Activated CD4-positive, alpha-beta T cell treated with anti-CD3 and anti-CD28 coated beads for 36 hours (primary cell): ENCODE data around the gene LY9. TPM values are rescaled to one million over a fixed set of nuclear protein-coding genes. Genes with fewer than 3 reads are reported as not detected.

ENCODE experiments used
- ATAC-seq: fragments of 200-7000 bp; cut with Tn5 transposase; one replicate; pipeline ENCODE4 v1.10.0; 2021; ENCODE audit warnings: mild to moderate bottlenecking, moderate library complexity
- CTCF ChIA-PET: fragments of 350-600 bp; sonication (Branson Sonifier 250); formaldehyde crosslinking; loops from one replicate; lab custom pipeline; 2021; ENCODE audit warnings: antibody characterized with exemption; lab: Charles Lee
- POLR2A ChIA-PET: fragments of 350-600 bp; sonication (Branson Sonifier 250); formaldehyde crosslinking; loops from one replicate; lab custom pipeline; 2021; ENCODE audit warnings: antibody characterized with exemption, inconsistent platforms; lab: Charles Lee
- DNase-seq: peaks from one replicate; pipeline ENCODE4 v3.0.0-alpha.2; 2020
- H3K27ac Mint-ChIP-seq: one replicate; pipeline ENCODE4 v1.8.0; 2021; ENCODE audit warnings: mixed read lengths
- H3K27me3 Mint-ChIP-seq: one replicate; pipeline ENCODE4 v1.8.0; 2021; ENCODE audit warnings: mixed read lengths
- H3K36me3 Mint-ChIP-seq: one replicate; pipeline ENCODE4 v1.8.0; 2021; ENCODE audit warnings: low read depth, mixed read lengths
- H3K4me1 Mint-ChIP-seq: one replicate; pipeline ENCODE4 v1.8.0; 2021; ENCODE audit warnings: mixed read lengths
- H3K4me3 Mint-ChIP-seq: one replicate; pipeline ENCODE4 v1.8.0; 2021; ENCODE audit warnings: mild to moderate bottlenecking, moderate library complexity, mixed read lengths
- H3K9me3 Mint-ChIP-seq: one replicate; pipeline ENCODE4 v1.8.0; 2021; ENCODE audit warnings: low read depth, mixed read lengths
- intact Hi-C, 2 experiments: fragments of 100-400 bp; cut with DNase I in 1 of 2; cut with micrococcal nuclease in 1 of 2; formaldehyde crosslinking; loops; one replicate each; pipeline versions ENCODE4 v1.14.2 to v1.15.1; 2022 to 2024; cut with DNase I, micrococcal nuclease
- total RNA-seq, 2 experiments: library from RNA; stranded (reverse); gene quantifications; one replicate each; pipeline ENCODE4 v1.2.3, GENCODE V29; 2021

Gene LY9
- total RNA-seq, 2 experiments from 2014 or later, result 10.0 to 11.0 TPM

GRCh38 chr1:160814316-160814715, 18.3 kb downstream of the LY9 start:
- CTCF ChIA-PET, result interaction anchor here (0.6 to 1.9 kb wide), 5 partner anchors 10 to 133 kb away, joined by 3 to 6 read pairs (median 4); no protein-coding TSS in a partner anchor
- no peak for ATAC-seq
- no peaks in the 10 kb centered on the region for H3K27me3 Mint-ChIP-seq
- no peak overlapping the region for H3K27ac Mint-ChIP-seq
- POLR2A ChIA-PET, result no interaction called here
- intact Hi-C loops, result no loop called here
- no peaks in the 10 kb centered on the region for H3K9me3 Mint-ChIP-seq
- no peak for DNase-seq
- H3K4me3 Mint-ChIP-seq, result no peak overlapping the region
- peaks cover 38% of the 10 kb centered on the region for H3K4me1 Mint-ChIP-seq
- H3K36me3 Mint-ChIP-seq, result peaks cover 17% of the 10 kb centered on the region

- DNase-seq, result no peak
- Mint-ChIP-seq H3K4me3 (no peak overlapping the region), H3K36me3 (peaks cover 16% of the 10 kb centered on the region), H3K4me1 (peaks cover 36% of the 10 kb centered on the region), H3K27me3 (no peaks in the 10 kb centered on the region), H3K9me3 (no peaks in the 10 kb centered on the region), H3K27ac (no peak overlapping the region)
- ATAC-seq, result no peak
- intact Hi-C loops, result no loop called here
- CTCF ChIA-PET, result interaction anchor here (0.6 to 1.9 kb wide), 5 partner anchors 9 to 133 kb away, joined by 3 to 6 read pairs (median 4); no protein-coding TSS in a partner anchor
- POLR2A ChIA-PET, result interaction anchor here (0.6 kb wide), 1 partner anchor 56 kb away, joined by 4 read pairs; no protein-coding TSS in a partner anchor
Measured at GRCh38 chr1:160814856-160815255, 18.9 kb downstream of the LY9 start.

- ATAC-seq (no peak), DNase-seq (no peak)
- H3K9me3 Mint-ChIP-seq, result no peaks in the 10 kb centered on the region
- ChIA-PET CTCF (interaction anchor here (0.6 to 2.4 kb wide), 9 partner anchors 10 to 226 kb away, joined by 3 to 14 read pairs (median 7); no protein-coding TSS in a partner anchor), POLR2A (no interaction called here)
- peaks cover 3% of the 10 kb centered on the region for H3K4me1 Mint-ChIP-seq
- no peaks in the 10 kb centered on the region for H3K27me3 Mint-ChIP-seq
- peaks cover 7% of the 10 kb centered on the region for H3K36me3 Mint-ChIP-seq
- intact Hi-C loops, result no loop called here
- H3K4me3 Mint-ChIP-seq, result no peak overlapping the region
- peak overlapping the region; percentile 38 for H3K27ac Mint-ChIP-seq
Measured at GRCh38 chr1:160818207-160818937, 22.4 kb downstream of the LY9 start.

GRCh38 chr1:160819186-160819585, 23.2 kb downstream of the LY9 start:
- H3K36me3 Mint-ChIP-seq, result peaks cover 3% of the 10 kb centered on the region
- CTCF ChIA-PET, result interaction anchor here (1.0 to 2.4 kb wide), 6 partner anchors 16 to 139 kb away, joined by 3 to 14 read pairs (median 8); no protein-coding TSS in a partner anchor
- POLR2A ChIA-PET, result no interaction called here
- no peaks in the 10 kb centered on the region for H3K4me1 Mint-ChIP-seq
- H3K4me3 Mint-ChIP-seq, result no peak overlapping the region
- H3K9me3 Mint-ChIP-seq, result no peaks in the 10 kb centered on the region
- no peak overlapping the region for H3K27ac Mint-ChIP-seq
- ATAC-seq, result no peak
- DNase-seq, result no peak
- intact Hi-C loops, result no loop called here
- no peaks in the 10 kb centered on the region for H3K27me3 Mint-ChIP-seq

GRCh38 chr1:160821627-160822026, 25.7 kb downstream of the LY9 start:
- ChIA-PET POLR2A (no interaction called here), CTCF (interaction anchor here (0.6 to 4.3 kb wide), 8 partner anchors 13 to 194 kb away, joined by 3 to 24 read pairs (median 4); no protein-coding TSS in a partner anchor)
- H3K4me3 Mint-ChIP-seq, result no peak overlapping the region
- DNase-seq (peak; percentile 35), ATAC-seq (no peak)
- H3K4me1 Mint-ChIP-seq, result no peaks in the 10 kb centered on the region
- intact Hi-C loops, result no loop called here
- no peaks in the 10 kb centered on the region for H3K9me3 Mint-ChIP-seq
- H3K36me3 Mint-ChIP-seq, result peaks cover 5% of the 10 kb centered on the region
- H3K27ac Mint-ChIP-seq, result no peak overlapping the region
- no peaks in the 10 kb centered on the region for H3K27me3 Mint-ChIP-seq

- ChIA-PET POLR2A (interaction anchor here (0.5 kb wide), 1 partner anchor 20 kb away, joined by 3 read pairs; no protein-coding TSS in a partner anchor), CTCF (interaction anchor here (0.9 to 4.3 kb wide), 3 partner anchors 12 to 110 kb away, joined by 3 to 24 read pairs (median 3); no protein-coding TSS in a partner anchor)
- Mint-ChIP-seq H3K27ac (no peak overlapping the region), H3K4me1 (no peaks in the 10 kb centered on the region), H3K27me3 (no peaks in the 10 kb centered on the region), H3K4me3 (no peak overlapping the region), H3K36me3 (peaks cover 5% of the 10 kb centered on the region), H3K9me3 (no peaks in the 10 kb centered on the region)
- DNase-seq (no peak), ATAC-seq (no peak)
- intact Hi-C loops, result no loop called here
Measured at GRCh38 chr1:160823296-160823695, 27.3 kb downstream of the LY9 start.

- ChIA-PET POLR2A (no interaction called here), CTCF (interaction anchor here (0.8 to 2.3 kb wide), 11 partner anchors 9 to 99 kb away, joined by 3 to 11 read pairs (median 3); partner anchors contain the start of genes ITLN1 and SLAMF7)
- H3K4me1 Mint-ChIP-seq, result peaks cover 2% of the 10 kb centered on the region
Measured at GRCh38 chr1:160826546-160826945, 30.6 kb downstream of the LY9 start.

GRCh38 chr1:160827418-160827817, 31.4 kb downstream of the LY9 start:
- Mint-ChIP-seq H3K4me3 (no peak overlapping the region), H3K4me1 (peaks cover 2% of the 10 kb centered on the region), H3K9me3 (no peaks in the 10 kb centered on the region), H3K27ac (no peak overlapping the region), H3K27me3 (no peaks in the 10 kb centered on the region), H3K36me3 (peaks cover 5% of the 10 kb centered on the region)
- no peak for ATAC-seq
- DNase-seq, result no peak
- intact Hi-C loops, result no loop called here
- POLR2A ChIA-PET, result no interaction called here
- CTCF ChIA-PET, result interaction anchor here (0.6 to 2.3 kb wide), 9 partner anchors 8 to 100 kb away, joined by 3 to 11 read pairs (median 3); partner anchors contain the start of genes ITLN1 and SLAMF7

More at GRCh38 chr1:160826546-160826945, 30.6 kb downstream of the LY9 start:
- Mint-ChIP-seq H3K4me3 (no peak overlapping the region), H3K27me3 (no peaks in the 10 kb centered on the region), H3K27ac (no peak overlapping the region), H3K36me3 (peaks cover 5% of the 10 kb centered on the region), H3K9me3 (no peaks in the 10 kb centered on the region)
- ATAC-seq, result no peak
- intact Hi-C loops, result no loop called here
- no peak for DNase-seq

- Mint-ChIP-seq H3K27me3 (no peaks in the 10 kb centered on the region), H3K4me1 (peaks cover 13% of the 10 kb centered on the region), H3K36me3 (peaks cover 2% of the 10 kb centered on the region), H3K27ac (no peak overlapping the region), H3K9me3 (no peaks in the 10 kb centered on the region), H3K4me3 (no peak overlapping the region)
- intact Hi-C loops, result loop anchor here (1.0 kb wide), 3 partner anchors 52 to 148 kb away; no protein-coding TSS in a partner anchor
- CTCF ChIA-PET, result interaction anchor here (0.5 to 4.4 kb wide), 15 partner anchors 15 to 549 kb away, joined by 3 to 44 read pairs (median 5); partner anchors contain the start of gene ITLN2
- DNase-seq (no peak), ATAC-seq (no peak)
- POLR2A ChIA-PET, result no interaction called here
Measured at GRCh38 chr1:160829766-160830165, 33.8 kb downstream of the LY9 start.

GRCh38 chr1:160830321-160831153, 34.6 kb downstream of the LY9 start:
- DNase-seq (peak; percentile 92), ATAC-seq (peak; percentile 83)
- intact Hi-C loops, result loop anchor here (1.0 kb wide), 3 partner anchors 53 to 149 kb away; no protein-coding TSS in a partner anchor
- ChIA-PET POLR2A (no interaction called here), CTCF (interaction anchor here (0.6 to 4.4 kb wide), 27 partner anchors 15 to 548 kb away, joined by 3 to 44 read pairs (median 4); partner anchors contain the start of genes CD48 and ITLN2)
- no peaks in the 10 kb centered on the region for H3K27me3 Mint-ChIP-seq
- no peaks in the 10 kb centered on the region for H3K9me3 Mint-ChIP-seq
- no peak overlapping the region for H3K4me3 Mint-ChIP-seq
- H3K4me1 Mint-ChIP-seq, result peaks cover 18% of the 10 kb centered on the region
- peak overlapping the region; percentile 44 for H3K27ac Mint-ChIP-seq
- H3K36me3 Mint-ChIP-seq, result peaks cover 2% of the 10 kb centered on the region
